ENCODE results near the gene KIAA1549. TPM values are rescaled to one million over a fixed set of nuclear protein-coding genes. Genes with fewer than 3 reads are reported as not detected.

Gene KIAA1549
- total and polyA plus RNA-seq, 12 donors, result 0.49 to 2.1 (median 1.6) TPM

DNA sequence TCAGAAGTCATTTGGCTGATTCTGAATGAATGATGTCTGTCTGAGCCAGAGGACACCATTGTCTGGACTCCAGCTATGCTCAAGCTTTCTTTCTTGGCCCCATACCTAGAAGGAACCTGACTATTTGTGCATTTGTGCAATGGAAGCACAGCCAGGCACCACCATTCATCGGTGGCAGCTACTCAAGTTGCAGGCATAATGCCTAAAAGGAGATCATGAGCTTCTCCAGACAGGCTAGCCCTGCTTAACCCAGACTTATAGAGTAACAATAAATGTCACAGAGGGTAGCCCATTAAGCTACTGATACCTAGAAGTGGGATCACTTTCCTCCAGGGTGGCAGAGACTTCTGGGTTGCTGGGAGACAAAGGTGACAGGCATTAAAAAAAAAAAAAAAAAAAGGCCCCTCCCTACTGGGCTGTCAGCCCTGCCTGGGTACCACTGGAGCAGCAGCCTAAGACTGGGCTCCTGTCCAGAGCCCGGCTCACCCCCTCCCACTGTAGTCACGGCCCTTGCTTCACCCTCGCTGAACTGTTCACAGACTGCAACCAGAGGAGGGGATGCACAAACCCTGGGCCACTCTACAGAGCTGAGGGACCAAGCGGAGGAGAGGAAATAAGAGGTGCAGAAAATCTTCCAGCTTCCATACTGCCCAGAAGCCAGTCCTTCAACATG is 107.8 kb downstream of the KIAA1549 start:
- WGBS, 2 donors, result 76 to 80% methylated on average over 5 of the region's 5 CpGs
- no peaks in the 10 kb centered on the region for H3K9me3 ChIP-seq
- intact Hi-C loops (cut with DNase I), result no loop called here

DNA sequence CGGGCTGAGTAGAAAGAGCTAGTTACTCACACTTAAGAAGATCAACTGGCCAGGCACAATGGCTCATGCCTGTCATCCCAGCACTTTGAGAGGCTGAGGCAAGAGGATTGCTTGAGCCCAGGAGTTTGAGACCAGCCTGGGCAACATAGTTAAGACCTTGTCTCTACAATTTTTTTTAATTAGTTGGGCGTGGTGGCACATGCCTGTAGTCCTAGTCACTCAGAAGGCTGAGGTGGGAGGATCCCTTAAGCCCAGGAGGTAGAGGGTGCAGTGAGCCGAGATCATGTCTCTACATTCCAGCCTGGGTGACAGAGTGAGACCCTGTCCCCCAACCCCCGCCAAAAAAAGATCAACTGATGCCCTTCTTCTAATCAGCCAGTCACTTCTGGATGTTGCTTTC is 108.6 kb downstream of the KIAA1549 start:
- DNase-seq, result no peak
- no peak for TF ChIP-seq CTCF (IDR thresholded peaks at IDR 0.05)
- Histone ChIP-seq H3K9me3 (no peaks in the 10 kb centered on the region), H3K36me3 (peaks cover 0 to 30% (median 0%) of the 10 kb centered on the region in 9 donors), H3K4me3 (no peak overlapping the region), H3K27ac (no peak overlapping the region), H3K4me1 (no peaks in the 10 kb centered on the region), H3K27me3 (no peaks in the 10 kb centered on the region)
- WGBS, 2 donors, result 94 to 96% methylated on average over 4 of the region's 4 CpGs
- intact Hi-C loops (cut with DNase I), result no loop called here
- ATAC-seq, result no peak

More for the DNA sequence above, 107.8 kb downstream of the KIAA1549 start:
- Histone ChIP-seq H3K4me3 (no peak overlapping the region), H3K4me1 (no peaks in the 10 kb centered on the region), H3K36me3 (peaks cover 0 to 23% (median 0%) of the 10 kb centered on the region in 9 donors), H3K27me3 (no peaks in the 10 kb centered on the region), H3K27ac (no peak overlapping the region)
- TF ChIP-seq CTCF (IDR thresholded peaks at IDR 0.05), result no peak
- no peak for ATAC-seq
- DNase-seq, result no peak

DNA sequence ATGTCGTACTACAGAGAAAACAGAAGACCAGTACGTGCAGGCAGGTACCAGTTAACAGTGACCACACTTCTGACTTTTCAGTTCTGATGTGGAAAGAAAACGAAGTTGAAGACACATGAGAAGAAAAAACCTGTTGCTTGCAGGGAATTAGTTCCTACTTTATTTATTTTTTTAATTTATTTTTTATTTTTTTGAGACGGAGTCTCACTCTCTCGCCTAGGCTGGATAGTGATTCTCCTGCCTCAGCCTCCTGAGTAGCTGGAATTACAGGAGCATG is 109.4 kb downstream of the KIAA1549 start:
- Histone ChIP-seq H3K27ac (no peak overlapping the region), H3K4me3 (no peak overlapping the region), H3K36me3 (peaks cover 0 to 34% (median 0%) of the 10 kb centered on the region in 9 donors), H3K4me1 (no peaks in the 10 kb centered on the region), H3K27me3 (no peaks in the 10 kb centered on the region), H3K9me3 (no peaks in the 10 kb centered on the region)
- no peak for TF ChIP-seq CTCF (IDR thresholded peaks at IDR 0.05)
- 97% methylated on average over 5 of the region's 5 CpGs for WGBS, 2 donors
- no peak for ATAC-seq
- intact Hi-C loops (cut with DNase I), result no loop called here
- DNase-seq, result no peak

- no peaks in the 10 kb centered on the region for H3K27me3 ChIP-seq
- no peaks in the 10 kb centered on the region for H3K4me1 ChIP-seq
- ATAC-seq (no peak), DNase-seq (no peak)
- TF ChIP-seq CTCF (IDR thresholded peaks at IDR 0.05), result no peak
- H3K4me3 ChIP-seq, result no peak overlapping the region
- H3K27ac ChIP-seq, result no peak overlapping the region
- no peaks in the 10 kb centered on the region for H3K9me3 ChIP-seq
- 96 to 97% methylated on average over 21 of the region's 21 CpGs for WGBS, 2 donors
- peaks cover 0 to 38% (median 0%) of the 10 kb centered on the region in 9 donors for H3K36me3 ChIP-seq
- intact Hi-C loops (cut with DNase I), result no loop called here
Observed at GRCh38 chr7:138871065-138871813, 110.0 kb downstream of the KIAA1549 start.
